ENCODE data around the gene SACM1L.

DNA sequence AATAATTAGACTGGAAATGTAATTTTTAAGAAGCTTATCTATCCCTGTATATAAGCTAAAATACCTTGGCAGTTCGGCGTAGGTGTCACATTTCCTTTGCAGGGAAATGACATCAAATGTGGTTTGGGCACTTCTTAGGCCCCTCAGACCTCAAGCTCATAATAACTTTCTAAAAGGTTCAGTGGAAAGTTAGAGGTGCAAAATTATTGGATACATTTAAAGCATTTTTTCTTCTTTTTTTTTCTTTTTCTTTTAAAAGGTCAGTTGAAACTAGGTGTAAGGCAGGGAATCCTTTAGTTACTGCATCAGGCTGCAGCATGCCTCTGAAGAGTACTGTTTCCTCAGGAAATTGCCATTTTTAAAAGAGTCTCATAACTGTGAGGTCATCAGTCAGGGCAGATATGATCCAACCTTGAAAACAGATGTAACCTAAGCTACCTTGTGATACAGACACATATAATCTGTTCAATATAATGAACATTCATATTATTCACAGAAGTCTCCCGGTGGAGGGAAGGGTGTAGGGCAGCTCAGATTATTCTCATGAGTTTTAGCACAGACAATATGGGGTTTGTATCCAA is 4.8 kb downstream of the SACM1L start:
- TF ChIP-seq, protein P1, sequence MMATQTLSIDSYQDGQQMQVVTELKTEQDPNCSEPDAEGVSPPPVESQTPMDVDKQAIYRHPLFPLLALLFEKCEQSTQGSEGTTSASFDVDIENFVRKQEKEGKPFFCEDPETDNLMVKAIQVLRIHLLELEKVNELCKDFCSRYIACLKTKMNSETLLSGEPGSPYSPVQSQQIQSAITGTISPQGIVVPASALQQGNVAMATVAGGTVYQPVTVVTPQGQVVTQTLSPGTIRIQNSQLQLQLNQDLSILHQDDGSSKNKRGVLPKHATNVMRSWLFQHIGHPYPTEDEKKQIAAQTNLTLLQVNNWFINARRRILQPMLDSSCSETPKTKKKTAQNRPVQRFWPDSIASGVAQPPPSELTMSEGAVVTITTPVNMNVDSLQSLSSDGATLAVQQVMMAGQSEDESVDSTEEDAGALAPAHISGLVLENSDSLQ (IDR thresholded peaks at IDR 0.05) = no peak
- TF ChIP-seq SUZ12 (IDR thresholded peaks at IDR 0.05) = no peak
- TF ChIP-seq ZNF384 (IDR thresholded peaks at IDR 0.05) = no peak
- TF ChIP-seq LEF1 (IDR thresholded peaks at IDR 0.05; ENCODE audit: borderline replicate concordance) = no peak
- TF ChIP-seq FOXA1 (IDR thresholded peaks at IDR 0.05) = no peak
- no peak for TF ChIP-seq BHLHE40 (IDR thresholded peaks at IDR 0.05; ENCODE audit: borderline replicate concordance)
- no peak for TF ChIP-seq L3MBTL2 (conservative IDR thresholded peaks at IDR 0.05)
- no peak for TF ChIP-seq SP1 (IDR thresholded peaks at IDR 0.05)
- TF ChIP-seq FOXK2 (IDR thresholded peaks at IDR 0.05) = no peak
- no peak for TF ChIP-seq HDGF (IDR thresholded peaks at IDR 0.05; ENCODE audit: borderline replicate concordance)
- no peak for TF ChIP-seq FOXM1 (IDR thresholded peaks at IDR 0.05; ENCODE audit: borderline replicate concordance)
- TF ChIP-seq CTBP1 (IDR thresholded peaks at IDR 0.05; ENCODE audit: borderline replicate concordance) = no peak
